RWPE2 (cell line): Measurements from ENCODE around the gene GNAQ.

Source experiments
- ATAC-seq: fragments of 200-7000 bp; cut with Tn5 transposase; 3 replicates; pipeline ENCODE4 v1.9.1; 2021; ENCODE audit warnings: low read depth
- DNase-seq: peaks from one replicate; pipeline ENCODE4 v3.0.0-alpha.2; 2020; ENCODE audit warnings: low spot score
- H3K27ac ChIP-seq: fragments of 450-650 bp; 2 replicates; pipeline ENCODE4 v1.5.1; 2017; ENCODE audit warnings: mild to moderate bottlenecking; ENCODE audit not compliant: poor library complexity, severe bottlenecking
- H3K27me3 ChIP-seq: fragments of 250-450 bp; sonication (Bioruptor Pico); 2 replicates; pipeline ENCODE4 v1.5.1; 2021; ENCODE audit warnings: mild to moderate bottlenecking, moderate library complexity; ENCODE audit not compliant: insufficient read depth, poor library complexity, severe bottlenecking
- H3K36me3 ChIP-seq: fragments of 250-450 bp; sonication (Bioruptor Pico); 2 replicates; pipeline ENCODE4 v1.5.1; 2020; ENCODE audit warnings: low read depth, mild to moderate bottlenecking, moderate library complexity
- H3K4me1 ChIP-seq: fragments of 250-450 bp; sonication (Bioruptor Pico); 2 replicates; pipeline ENCODE4 v1.5.1; 2021; ENCODE audit warnings: mild to moderate bottlenecking, moderate library complexity; ENCODE audit not compliant: insufficient read depth, poor library complexity, severe bottlenecking
- H3K4me3 ChIP-seq: fragments of 250-450 bp; sonication (Bioruptor Pico); 2 replicates; pipeline ENCODE4 v1.5.1; 2021; ENCODE audit warnings: mild to moderate bottlenecking, moderate library complexity; ENCODE audit not compliant: severe bottlenecking
- H3K9me3 ChIP-seq: fragments of 250-450 bp; sonication (Bioruptor Pico); 2 replicates; pipeline ENCODE4 v1.5.1; 2021; ENCODE audit warnings: mild to moderate bottlenecking, moderate library complexity; ENCODE audit not compliant: severe bottlenecking
- TF ChIP-seq, protein P1 (sequence below): fragments of 450-650 bp; IDR thresholded peaks from one replicate; pipeline ENCODE4 v1.5.1; 2017; ENCODE audit warnings: mild to moderate bottlenecking, moderate library complexity; ENCODE audit not compliant: poor library complexity, severe bottlenecking

The GNAQ gene

DNA sequence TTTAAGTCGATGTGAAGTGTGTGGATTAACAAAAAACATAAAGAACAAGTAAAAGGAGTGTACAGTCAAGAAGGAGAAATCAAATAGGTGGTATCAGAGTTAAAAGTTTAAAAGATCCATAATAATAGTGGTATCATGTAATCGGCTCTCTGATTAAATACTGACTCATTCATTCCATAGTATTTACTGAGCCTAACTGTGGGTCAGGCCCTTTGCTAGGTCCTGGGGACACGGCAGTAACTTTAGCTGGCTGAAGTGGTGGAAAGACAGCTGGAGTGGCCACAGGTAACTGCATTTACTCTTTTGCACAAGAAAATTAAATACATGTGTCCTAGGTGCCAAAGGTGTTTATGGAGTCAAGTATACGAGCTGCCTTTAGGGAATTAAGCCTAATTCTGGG lies 124.0 kb downstream of the GNAQ start:
- peaks cover 14% of the 10 kb centered on the region for H3K4me1 ChIP-seq
- ATAC-seq (peak; percentile 97), DNase-seq (no peak)

DNA sequence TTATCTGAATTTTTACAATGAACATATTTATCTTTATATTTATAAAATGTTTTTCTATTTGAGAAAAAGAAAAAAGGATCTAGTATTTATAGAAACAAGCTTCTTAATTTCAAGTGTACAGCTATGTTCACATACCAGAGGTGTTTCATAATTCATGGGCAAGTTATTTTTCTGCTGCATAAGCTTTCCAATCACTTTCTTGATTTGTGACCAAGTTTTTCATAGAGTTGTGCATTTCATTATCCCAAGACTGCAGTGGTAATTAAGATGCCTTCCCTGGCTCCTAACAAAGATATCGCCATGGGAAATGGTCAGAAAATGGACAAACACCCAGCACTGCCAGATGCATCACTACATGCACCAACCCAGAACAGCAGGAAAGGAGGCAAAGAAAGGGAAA lies 124.6 kb downstream of the GNAQ start:
- Histone ChIP-seq H3K36me3 (no peaks in the 10 kb centered on the region), H3K27me3 (no peaks in the 10 kb centered on the region), H3K9me3 (no peaks in the 10 kb centered on the region), H3K4me1 (peaks cover 14% of the 10 kb centered on the region), H3K27ac (no peak overlapping the region), H3K4me3 (no peak overlapping the region)
- TF ChIP-seq, protein P1, sequence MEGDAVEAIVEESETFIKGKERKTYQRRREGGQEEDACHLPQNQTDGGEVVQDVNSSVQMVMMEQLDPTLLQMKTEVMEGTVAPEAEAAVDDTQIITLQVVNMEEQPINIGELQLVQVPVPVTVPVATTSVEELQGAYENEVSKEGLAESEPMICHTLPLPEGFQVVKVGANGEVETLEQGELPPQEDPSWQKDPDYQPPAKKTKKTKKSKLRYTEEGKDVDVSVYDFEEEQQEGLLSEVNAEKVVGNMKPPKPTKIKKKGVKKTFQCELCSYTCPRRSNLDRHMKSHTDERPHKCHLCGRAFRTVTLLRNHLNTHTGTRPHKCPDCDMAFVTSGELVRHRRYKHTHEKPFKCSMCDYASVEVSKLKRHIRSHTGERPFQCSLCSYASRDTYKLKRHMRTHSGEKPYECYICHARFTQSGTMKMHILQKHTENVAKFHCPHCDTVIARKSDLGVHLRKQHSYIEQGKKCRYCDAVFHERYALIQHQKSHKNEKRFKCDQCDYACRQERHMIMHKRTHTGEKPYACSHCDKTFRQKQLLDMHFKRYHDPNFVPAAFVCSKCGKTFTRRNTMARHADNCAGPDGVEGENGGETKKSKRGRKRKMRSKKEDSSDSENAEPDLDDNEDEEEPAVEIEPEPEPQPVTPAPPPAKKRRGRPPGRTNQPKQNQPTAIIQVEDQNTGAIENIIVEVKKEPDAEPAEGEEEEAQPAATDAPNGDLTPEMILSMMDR: no peak
- DNase-seq (no peak), ATAC-seq (no peak)

More for the DNA sequence above, 124.0 kb downstream of the GNAQ start:
- Histone ChIP-seq H3K27ac (peak overlapping the region; percentile 16), H3K36me3 (no peaks in the 10 kb centered on the region), H3K4me3 (no peak overlapping the region), H3K27me3 (no peaks in the 10 kb centered on the region), H3K9me3 (no peaks in the 10 kb centered on the region)
- TF ChIP-seq, protein P1: no peak

DNA sequence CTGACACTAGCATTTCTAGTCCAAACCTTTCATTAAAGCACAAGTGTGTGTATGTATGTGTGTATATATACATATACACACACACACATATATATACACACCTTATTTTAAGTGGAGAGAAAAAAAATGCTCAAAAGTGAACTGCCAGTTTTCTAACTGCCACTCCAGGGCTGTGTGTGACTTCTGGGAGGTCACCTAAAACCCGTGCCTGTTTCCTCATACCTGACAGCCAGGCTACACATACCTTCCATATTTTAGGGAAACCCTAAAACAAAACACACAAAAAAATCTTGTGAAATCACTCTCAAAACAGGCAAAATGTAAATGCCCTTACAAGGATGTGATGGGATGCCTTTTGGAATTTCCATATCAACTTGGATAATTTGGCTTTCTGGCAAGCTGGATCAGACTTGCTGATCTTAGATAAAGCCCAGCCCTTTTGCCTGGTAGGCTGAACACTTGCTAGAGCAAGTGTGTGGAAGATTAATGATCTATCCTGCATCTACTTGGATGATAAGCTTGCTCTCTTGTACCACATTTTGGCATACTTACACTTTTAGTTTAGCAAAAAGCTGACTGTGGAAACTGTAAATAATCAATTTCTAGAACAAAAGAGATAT lies 127.8 kb downstream of the GNAQ start:
- Histone ChIP-seq H3K36me3 (no peaks in the 10 kb centered on the region), H3K27ac (no peak overlapping the region)
- no peak for ATAC-seq

DNA sequence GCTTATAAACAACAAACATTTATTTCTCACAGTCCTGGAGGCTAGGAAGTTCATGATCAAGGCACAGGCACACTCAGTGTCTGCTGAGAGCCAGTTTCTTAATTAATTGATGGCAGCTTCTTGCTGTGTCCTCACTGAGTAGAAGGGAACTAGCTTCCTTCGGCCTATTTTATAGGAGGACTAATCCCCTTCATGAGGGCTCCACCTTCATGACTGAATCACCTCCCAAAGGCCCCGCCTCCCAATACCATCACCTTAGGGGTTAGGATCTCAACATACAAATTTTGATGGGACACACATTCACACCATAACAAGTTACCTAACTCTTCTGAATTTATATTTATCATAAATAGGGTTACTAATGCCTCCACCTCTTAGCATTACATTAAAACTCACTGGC lies 129.8 kb downstream of the GNAQ start:
- DNase-seq: no peak
- Histone ChIP-seq H3K36me3 (no peaks in the 10 kb centered on the region), H3K4me3 (no peak overlapping the region), H3K27me3 (no peaks in the 10 kb centered on the region), H3K4me1 (no peaks in the 10 kb centered on the region), H3K27ac (no peak overlapping the region), H3K9me3 (no peaks in the 10 kb centered on the region)
- no peak for ATAC-seq
- TF ChIP-seq, protein P1: no peak

More for the DNA sequence above, 127.8 kb downstream of the GNAQ start:
- Histone ChIP-seq H3K4me3 (no peak overlapping the region), H3K27me3 (no peaks in the 10 kb centered on the region), H3K9me3 (no peaks in the 10 kb centered on the region), H3K4me1 (peaks cover 14% of the 10 kb centered on the region)
- no peak for DNase-seq
- TF ChIP-seq, protein P1: no peak

DNA sequence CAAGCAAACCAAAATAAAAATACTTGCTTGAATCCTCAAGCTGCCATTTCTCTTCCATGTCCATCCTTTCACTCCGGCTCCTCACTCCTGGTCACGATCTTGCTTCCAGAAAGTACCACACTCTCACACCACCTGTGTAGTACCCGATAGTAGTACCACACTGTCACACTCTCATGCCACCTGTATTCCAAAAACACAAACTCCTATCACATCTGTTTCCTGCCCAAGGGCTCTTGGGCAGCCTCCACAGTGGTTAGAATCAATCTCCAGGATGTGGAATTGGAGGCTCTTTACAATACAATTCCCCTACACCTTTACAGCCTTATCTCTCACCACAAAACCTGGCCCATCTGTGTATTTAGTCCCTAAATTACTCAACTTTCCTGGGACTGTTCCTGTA lies 130.6 kb downstream of the GNAQ start:
- no peaks in the 10 kb centered on the region for H3K9me3 ChIP-seq
- H3K36me3 ChIP-seq: no peaks in the 10 kb centered on the region

More for the DNA sequence above, 130.6 kb downstream of the GNAQ start:
- no peak for DNase-seq
- H3K27ac ChIP-seq: no peak overlapping the region
- TF ChIP-seq, protein P1: no peak
- no peak for ATAC-seq
- no peak overlapping the region for H3K4me3 ChIP-seq
- no peaks in the 10 kb centered on the region for H3K4me1 ChIP-seq
- no peaks in the 10 kb centered on the region for H3K27me3 ChIP-seq
